ENCODE results near the gene PARP6.

DNA sequence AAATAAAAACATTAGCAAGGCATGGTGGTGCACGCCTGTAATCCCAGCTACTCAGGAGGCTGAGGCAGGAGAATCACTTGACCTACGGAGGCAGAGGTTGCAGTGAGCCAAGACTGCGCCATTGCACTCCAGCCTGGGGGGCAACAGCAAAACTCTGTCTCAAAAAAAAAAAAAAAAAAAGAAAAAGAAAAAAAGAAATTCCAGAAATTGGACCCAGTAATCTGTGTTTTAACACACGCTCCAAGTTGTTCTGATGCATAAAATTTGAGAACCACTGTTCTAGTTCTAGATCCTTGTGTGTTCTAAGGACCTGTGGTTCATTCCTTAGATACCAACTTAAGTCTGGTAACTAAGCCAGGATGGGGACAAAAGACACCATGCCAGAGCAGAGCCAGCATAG, 2.6 kb downstream of the PARP6 start:
- TF ChIP-seq EZH2 (IDR thresholded peaks at IDR 0.05; ENCODE audit: low read depth, low read length, severe bottlenecking) (no peak), POLR2AphosphoS5 (IDR thresholded peaks at IDR 0.05; ENCODE audit: low read depth, low read length) (no peak), TBP (IDR thresholded peaks at IDR 0.05; ENCODE audit: low read depth, low read length) (no peak), GABPA (IDR thresholded peaks at IDR 0.05; ENCODE audit: borderline replicate concordance, insufficient read depth, low read length) (no peak), RFX5 (IDR thresholded peaks at IDR 0.05; ENCODE audit: borderline replicate concordance, low read depth, low read length) (no peak), TAF1 (IDR thresholded peaks at IDR 0.05; ENCODE audit: low read depth, low read length) (no peak), JUND (IDR thresholded peaks at IDR 0.05; ENCODE audit: low read length) (no peak), USF2 (IDR thresholded peaks at IDR 0.05; ENCODE audit: low read length) (no peak), CEBPB (IDR thresholded peaks at IDR 0.05; ENCODE audit: low read depth, low read length) (no peak), CHD1 (IDR thresholded peaks at IDR 0.05; ENCODE audit: low read depth, low read length) (no peak), SP1 (IDR thresholded peaks at IDR 0.05; ENCODE audit: low read depth, low read length) (no peak), BACH1 (IDR thresholded peaks at IDR 0.05; ENCODE audit: low read length) (no peak)
- TF ChIP-seq, protein P1, sequence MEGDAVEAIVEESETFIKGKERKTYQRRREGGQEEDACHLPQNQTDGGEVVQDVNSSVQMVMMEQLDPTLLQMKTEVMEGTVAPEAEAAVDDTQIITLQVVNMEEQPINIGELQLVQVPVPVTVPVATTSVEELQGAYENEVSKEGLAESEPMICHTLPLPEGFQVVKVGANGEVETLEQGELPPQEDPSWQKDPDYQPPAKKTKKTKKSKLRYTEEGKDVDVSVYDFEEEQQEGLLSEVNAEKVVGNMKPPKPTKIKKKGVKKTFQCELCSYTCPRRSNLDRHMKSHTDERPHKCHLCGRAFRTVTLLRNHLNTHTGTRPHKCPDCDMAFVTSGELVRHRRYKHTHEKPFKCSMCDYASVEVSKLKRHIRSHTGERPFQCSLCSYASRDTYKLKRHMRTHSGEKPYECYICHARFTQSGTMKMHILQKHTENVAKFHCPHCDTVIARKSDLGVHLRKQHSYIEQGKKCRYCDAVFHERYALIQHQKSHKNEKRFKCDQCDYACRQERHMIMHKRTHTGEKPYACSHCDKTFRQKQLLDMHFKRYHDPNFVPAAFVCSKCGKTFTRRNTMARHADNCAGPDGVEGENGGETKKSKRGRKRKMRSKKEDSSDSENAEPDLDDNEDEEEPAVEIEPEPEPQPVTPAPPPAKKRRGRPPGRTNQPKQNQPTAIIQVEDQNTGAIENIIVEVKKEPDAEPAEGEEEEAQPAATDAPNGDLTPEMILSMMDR (IDR thresholded peaks at IDR 0.05; ENCODE audit: control extremely low read depth in 1 of 3, insufficient read depth in 1 of 3, low read depth in 1 of 3, low read length in 3 of 3): no peak

Measured in H1 (cell line).